ENCODE data around the gene JAGN1. TPM values are rescaled to one million over a fixed set of nuclear protein-coding genes. Genes with fewer than 3 reads are reported as not detected.

Gene JAGN1
- total RNA-seq, 1 donor from 2014 or later = 56.0 TPM

DNA sequence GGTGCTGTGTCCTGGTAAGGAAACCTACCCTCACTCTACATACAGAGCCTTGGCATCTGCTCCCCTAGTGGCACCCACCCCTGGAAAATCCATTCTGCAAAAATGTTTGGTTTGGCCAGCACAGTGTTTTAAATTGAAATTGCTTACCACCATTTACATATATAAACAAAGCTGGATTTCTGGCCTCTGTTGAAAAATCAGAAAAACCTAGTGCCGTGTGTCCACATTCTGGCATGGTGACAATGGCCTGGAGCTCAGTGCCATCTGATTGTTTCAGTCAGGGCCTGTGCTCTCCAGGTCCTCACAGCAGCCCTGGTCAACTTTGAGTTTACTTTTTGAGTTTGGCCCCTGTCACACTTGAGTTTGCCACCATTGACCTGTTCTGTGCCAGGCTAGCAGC, 23.6 kb downstream of the JAGN1 start:
- H3K4me3 ChIP-seq (ENCODE audit: low read depth, low read length) = no peak overlapping the region
- TF ChIP-seq, protein P1, sequence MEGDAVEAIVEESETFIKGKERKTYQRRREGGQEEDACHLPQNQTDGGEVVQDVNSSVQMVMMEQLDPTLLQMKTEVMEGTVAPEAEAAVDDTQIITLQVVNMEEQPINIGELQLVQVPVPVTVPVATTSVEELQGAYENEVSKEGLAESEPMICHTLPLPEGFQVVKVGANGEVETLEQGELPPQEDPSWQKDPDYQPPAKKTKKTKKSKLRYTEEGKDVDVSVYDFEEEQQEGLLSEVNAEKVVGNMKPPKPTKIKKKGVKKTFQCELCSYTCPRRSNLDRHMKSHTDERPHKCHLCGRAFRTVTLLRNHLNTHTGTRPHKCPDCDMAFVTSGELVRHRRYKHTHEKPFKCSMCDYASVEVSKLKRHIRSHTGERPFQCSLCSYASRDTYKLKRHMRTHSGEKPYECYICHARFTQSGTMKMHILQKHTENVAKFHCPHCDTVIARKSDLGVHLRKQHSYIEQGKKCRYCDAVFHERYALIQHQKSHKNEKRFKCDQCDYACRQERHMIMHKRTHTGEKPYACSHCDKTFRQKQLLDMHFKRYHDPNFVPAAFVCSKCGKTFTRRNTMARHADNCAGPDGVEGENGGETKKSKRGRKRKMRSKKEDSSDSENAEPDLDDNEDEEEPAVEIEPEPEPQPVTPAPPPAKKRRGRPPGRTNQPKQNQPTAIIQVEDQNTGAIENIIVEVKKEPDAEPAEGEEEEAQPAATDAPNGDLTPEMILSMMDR (IDR thresholded peaks at IDR 0.05; ENCODE audit: insufficient read depth, low read length, poor library complexity, severe bottlenecking) = no peak
- no peaks in the 10 kb centered on the region for H3K36me3 ChIP-seq (ENCODE audit: control insufficient read depth, insufficient read depth, low read length)
- no peak for DNase-seq (ENCODE audit: low read depth)
- H3K27me3 ChIP-seq (ENCODE audit: control insufficient read depth, insufficient read depth, low read length) = no peaks in the 10 kb centered on the region

DNA sequence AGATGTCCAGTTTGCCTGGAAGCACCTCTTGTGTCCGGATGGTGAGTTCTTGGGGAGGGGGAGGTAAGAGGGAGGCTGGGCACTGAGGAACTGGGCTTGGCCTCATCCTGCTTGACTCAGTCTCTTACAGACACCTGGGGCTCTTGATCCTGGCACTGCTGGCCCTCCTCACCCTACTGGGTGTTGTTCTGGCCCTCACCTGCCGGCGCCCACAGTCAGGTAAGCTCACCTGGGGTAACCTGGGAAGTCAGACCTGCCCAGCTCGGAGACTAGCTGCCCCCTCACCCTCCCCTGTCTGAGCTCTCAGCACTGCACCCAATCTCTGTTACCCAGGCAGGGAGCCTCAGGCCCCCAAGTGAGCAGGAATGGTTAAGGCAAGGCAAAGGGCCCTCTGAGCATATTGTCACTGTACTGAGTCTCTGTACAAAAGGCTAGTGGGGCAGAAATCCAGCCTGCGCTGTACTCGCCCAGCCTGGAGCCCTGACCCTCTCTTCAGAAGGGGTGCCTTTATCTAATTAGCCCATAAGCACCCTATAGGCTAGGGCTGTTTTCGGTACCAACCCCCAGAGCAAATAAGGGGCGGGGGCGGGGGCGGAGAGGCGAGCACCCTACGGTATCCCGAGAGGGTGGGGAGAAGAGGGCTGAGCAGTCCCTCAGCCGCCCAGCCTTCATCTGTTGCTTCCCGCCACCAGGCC, 24.3 kb downstream of the JAGN1 start:
- TF ChIP-seq, protein P1 (IDR thresholded peaks at IDR 0.05; ENCODE audit: insufficient read depth, low read length, poor library complexity, severe bottlenecking) = no peak
- H3K36me3 ChIP-seq (ENCODE audit: control insufficient read depth, insufficient read depth, low read length) = no peaks in the 10 kb centered on the region
- no peaks in the 10 kb centered on the region for H3K27me3 ChIP-seq (ENCODE audit: control insufficient read depth, insufficient read depth, low read length)
- H3K4me3 ChIP-seq (ENCODE audit: low read depth, low read length) = peak overlapping the region; percentile 31
- no peak for DNase-seq (ENCODE audit: low read depth)

DNA sequence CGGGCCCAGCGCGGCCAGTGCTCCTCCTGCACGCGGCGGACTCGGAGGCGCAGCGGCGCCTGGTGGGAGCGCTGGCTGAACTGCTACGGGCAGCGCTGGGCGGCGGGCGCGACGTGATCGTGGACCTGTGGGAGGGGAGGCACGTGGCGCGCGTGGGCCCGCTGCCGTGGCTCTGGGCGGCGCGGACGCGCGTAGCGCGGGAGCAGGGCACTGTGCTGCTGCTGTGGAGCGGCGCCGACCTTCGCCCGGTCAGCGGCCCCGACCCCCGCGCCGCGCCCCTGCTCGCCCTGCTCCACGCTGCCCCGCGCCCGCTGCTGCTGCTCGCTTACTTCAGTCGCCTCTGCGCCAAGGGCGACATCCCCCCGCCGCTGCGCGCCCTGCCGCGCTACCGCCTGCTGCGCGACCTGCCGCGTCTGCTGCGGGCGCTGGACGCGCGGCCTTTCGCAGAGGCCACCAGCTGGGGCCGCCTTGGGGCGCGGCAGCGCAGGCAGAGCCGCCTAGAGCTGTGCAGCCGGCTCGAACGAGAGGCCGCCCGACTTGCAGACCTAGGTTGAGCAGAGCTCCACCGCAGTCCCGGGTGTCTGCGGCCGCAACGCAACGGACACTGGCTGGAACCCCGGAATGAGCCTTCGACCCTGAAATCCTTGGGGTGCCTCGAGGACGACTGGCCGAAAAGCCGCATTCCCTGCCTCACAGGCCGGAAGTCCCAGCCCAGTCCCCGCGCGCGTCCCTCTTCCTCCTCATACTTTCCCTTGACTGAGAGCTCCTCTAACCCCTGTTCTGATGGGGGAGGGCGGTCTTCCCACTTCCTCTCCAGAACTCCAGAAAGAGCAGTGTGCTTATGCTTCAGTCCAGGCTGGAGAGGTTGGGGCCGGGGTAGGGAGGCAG, 25.1 kb downstream of the JAGN1 start:
- Histone ChIP-seq H3K36me3 (ENCODE audit: control insufficient read depth, insufficient read depth, low read length) (no peaks in the 10 kb centered on the region), H3K4me3 (ENCODE audit: low read depth, low read length) (peak overlapping the region; percentile 31), H3K27me3 (ENCODE audit: control insufficient read depth, insufficient read depth, low read length) (no peaks in the 10 kb centered on the region)
- DNase-seq (ENCODE audit: low read depth) = no peak
- TF ChIP-seq, protein P1 (IDR thresholded peaks at IDR 0.05; ENCODE audit: insufficient read depth, low read length, poor library complexity, severe bottlenecking) = peak; percentile 11

DNA sequence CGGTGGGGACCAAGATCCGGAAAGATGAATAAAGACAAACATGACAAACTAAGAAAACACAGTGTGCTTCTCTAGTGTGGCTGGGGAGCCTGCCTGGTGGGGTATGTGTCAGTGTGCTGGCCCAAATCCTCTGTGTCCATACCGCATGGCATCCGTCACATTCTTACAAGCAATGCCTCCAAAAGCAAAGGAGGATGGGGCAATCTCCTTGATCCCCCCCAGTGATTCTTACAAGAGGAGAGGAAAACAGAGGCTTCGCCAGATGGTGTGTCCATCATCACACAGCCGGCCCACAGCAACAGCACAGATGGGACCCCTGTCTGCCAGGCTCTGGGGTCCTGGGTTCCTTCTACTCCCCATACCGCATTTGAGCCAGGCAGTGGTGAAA, 25.9 kb downstream of the JAGN1 start:
- no peak for DNase-seq (ENCODE audit: low read depth)
- TF ChIP-seq, protein P1 (IDR thresholded peaks at IDR 0.05; ENCODE audit: insufficient read depth, low read length, poor library complexity, severe bottlenecking) = no peak
- Histone ChIP-seq H3K4me3 (ENCODE audit: low read depth, low read length) (no peak overlapping the region), H3K27me3 (ENCODE audit: control insufficient read depth, insufficient read depth, low read length) (no peaks in the 10 kb centered on the region), H3K36me3 (ENCODE audit: control insufficient read depth, insufficient read depth, low read length) (no peaks in the 10 kb centered on the region)

DNA sequence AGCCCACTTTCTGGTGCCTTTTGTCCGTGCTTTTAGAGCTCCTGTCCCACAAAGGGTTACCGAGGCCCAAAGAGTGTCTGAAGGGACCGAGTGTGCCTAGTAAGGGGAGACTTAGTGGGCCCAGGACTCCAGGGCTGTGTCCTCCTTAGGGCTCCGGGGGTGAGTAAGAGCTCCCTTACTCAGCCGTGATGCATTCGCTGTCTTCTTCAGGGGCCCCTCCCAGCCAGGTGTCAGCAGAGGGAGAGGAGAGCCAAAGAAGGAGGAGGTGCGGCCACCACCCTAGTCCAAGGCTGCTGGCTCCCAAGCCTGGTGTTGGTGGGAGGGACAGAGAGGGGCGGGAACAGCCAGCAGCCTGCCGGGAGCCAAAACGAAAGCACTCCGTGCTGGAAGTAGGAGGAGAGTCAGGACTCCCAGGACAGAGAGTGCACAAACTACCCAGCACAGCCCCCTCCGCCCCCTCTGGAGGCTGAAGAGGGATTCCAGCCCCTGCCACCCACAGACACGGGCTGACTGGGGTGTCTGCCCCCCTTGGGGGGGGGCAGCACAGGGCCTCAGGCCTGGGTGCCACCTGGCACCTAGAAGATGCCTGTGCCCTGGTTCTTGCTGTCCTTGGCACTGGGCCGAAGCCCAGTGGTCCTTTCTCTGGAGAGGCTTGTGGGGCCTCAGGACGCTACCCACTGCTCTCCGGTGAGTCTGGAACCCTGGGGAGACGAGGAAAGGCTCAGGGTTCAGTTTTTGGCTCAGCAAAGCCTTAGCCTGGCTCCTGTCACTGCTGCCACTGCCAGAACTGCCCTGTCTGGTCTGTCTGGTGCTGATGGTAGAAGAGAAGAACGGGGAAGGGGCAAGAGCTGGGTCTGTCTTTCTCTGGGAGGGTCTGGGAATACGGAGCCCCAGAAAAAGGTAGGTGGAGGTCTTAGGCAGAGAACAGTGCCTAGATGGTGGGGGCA, 26.6 kb downstream of the JAGN1 start, which contains the start of gene IL17RC:
IL17RC (plus strand) TSS at position 365 of the 947 bp plus-strand sequence; CDS start at position 583, 218 bp downstream.
- TF ChIP-seq, protein P1 (IDR thresholded peaks at IDR 0.05; ENCODE audit: insufficient read depth, low read length, poor library complexity, severe bottlenecking) = no peak
- H3K36me3 ChIP-seq (ENCODE audit: control insufficient read depth, insufficient read depth, low read length) = no peaks in the 10 kb centered on the region
- peak; percentile 76 for DNase-seq (ENCODE audit: low read depth)
- H3K27me3 ChIP-seq (ENCODE audit: control insufficient read depth, insufficient read depth, low read length) = no peaks in the 10 kb centered on the region
- peak within 1 kb of the TSS; percentile 37 for H3K4me3 ChIP-seq (ENCODE audit: low read depth, low read length)
